ENCODE measurements around the gene TFCP2L1.

TFCP2L1 gene

GRCh38 chr2:121184248-121184862 lies 100.6 kb downstream of the TFCP2L1 start:
- in situ Hi-C loops (cut with MboI; ENCODE audit: low sequenced_read_pairs) = no loop called here

GRCh38 chr2:121182520-121182919 lies 102.5 kb downstream of the TFCP2L1 start:
- in situ Hi-C loops (cut with MboI; ENCODE audit: low sequenced_read_pairs) = no loop called here

- in situ Hi-C loops (cut with MboI; ENCODE audit: low sequenced_read_pairs) = no loop called here
Measured at GRCh38 chr2:121179467-121179866, 105.5 kb downstream of the TFCP2L1 start.

- in situ Hi-C loops (cut with MboI; ENCODE audit: low sequenced_read_pairs) = no loop called here
Measured at GRCh38 chr2:121178730-121179129, 106.3 kb downstream of the TFCP2L1 start.

GRCh38 chr2:121177896-121178295 lies 107.1 kb downstream of the TFCP2L1 start:
- in situ Hi-C loops (cut with MboI; ENCODE audit: low sequenced_read_pairs) = no loop called here

- in situ Hi-C loops (cut with MboI; ENCODE audit: low sequenced_read_pairs) = no loop called here
Measured at GRCh38 chr2:121175326-121175725, 109.7 kb downstream of the TFCP2L1 start.

GRCh38 chr2:121173806-121174205 lies 111.2 kb downstream of the TFCP2L1 start:
- in situ Hi-C loops (cut with MboI; ENCODE audit: low sequenced_read_pairs) = no loop called here

GRCh38 chr2:121173112-121173511 lies 111.9 kb downstream of the TFCP2L1 start:
- in situ Hi-C loops (cut with MboI; ENCODE audit: low sequenced_read_pairs) = no loop called here

GRCh38 chr2:121172456-121172855 lies 112.5 kb downstream of the TFCP2L1 start:
- in situ Hi-C loops (cut with MboI; ENCODE audit: low sequenced_read_pairs) = no loop called here

GRCh38 chr2:121171625-121172119 lies 113.3 kb downstream of the TFCP2L1 start:
- in situ Hi-C loops (cut with MboI; ENCODE audit: low sequenced_read_pairs) = no loop called here

GRCh38 chr2:121170577-121170976 lies 114.4 kb downstream of the TFCP2L1 start:
- in situ Hi-C loops (cut with MboI; ENCODE audit: low sequenced_read_pairs) = no loop called here

- in situ Hi-C loops (cut with MboI; ENCODE audit: low sequenced_read_pairs) = no loop called here
Measured at GRCh38 chr2:121167411-121167810, 117.6 kb downstream of the TFCP2L1 start.
